Skeletal muscle tissue (tissue), 4 donors: Measurements from ENCODE around the gene NARS2. TPM values are rescaled to one million over a fixed set of nuclear protein-coding genes. Genes with fewer than 3 reads are reported as not detected.

Source experiments
- H3K27ac ChIP-seq: one replicate; pipeline ENCODE4 v1.7.0; 2013; ENCODE audit warnings: mild to moderate bottlenecking, low read depth, low read length, inconsistent platforms
- H3K27me3 ChIP-seq, 3 donors: one replicate each; pipeline ENCODE4 v1.7.0; 2013; ENCODE audit warnings: low read length in 3 of 3; ENCODE audit not compliant: control insufficient read depth in 3 of 3, insufficient read depth in 3 of 3
- H3K36me3 ChIP-seq, 3 donors: one replicate each; pipeline ENCODE4 v1.7.0; 2013; ENCODE audit warnings: low read length in 3 of 3; ENCODE audit not compliant: control insufficient read depth in 3 of 3, insufficient read depth in 3 of 3
- H3K4me1 ChIP-seq, 3 donors: one replicate each; pipeline ENCODE4 v1.7.0; 2013; ENCODE audit warnings: low read length in 3 of 3, mild to moderate bottlenecking in 3 of 3; ENCODE audit not compliant: control insufficient read depth in 3 of 3, insufficient read depth in 3 of 3
- H3K4me3 ChIP-seq, 3 donors: one replicate each; pipeline ENCODE4 v1.7.0; 2013; ENCODE audit warnings: low read length in 3 of 3
- H3K9ac ChIP-seq, 3 donors: one replicate each; pipeline ENCODE4 v1.7.0; 2013; ENCODE audit warnings: low read length in 3 of 3, mild to moderate bottlenecking in 3 of 3, moderate library complexity in 2 of 3, low read depth in 1 of 3
- H3K9me3 ChIP-seq, 3 donors: one replicate each; pipeline ENCODE4 v1.7.0; 2013; ENCODE audit warnings: low read length in 3 of 3; ENCODE audit not compliant: control insufficient read depth in 3 of 3
- total RNA-seq: library from RNA; depleted of rRNA; stranded (reverse); fragments of >200 nt; gene quantifications from one replicate; pipeline ENCODE4 v1.2.3, GENCODE V29; 2014
- donor health status: Osteomylitis.

The NARS2 gene
- total RNA-seq, 1 donor from 2014 or later = 17.2 TPM

DNA sequence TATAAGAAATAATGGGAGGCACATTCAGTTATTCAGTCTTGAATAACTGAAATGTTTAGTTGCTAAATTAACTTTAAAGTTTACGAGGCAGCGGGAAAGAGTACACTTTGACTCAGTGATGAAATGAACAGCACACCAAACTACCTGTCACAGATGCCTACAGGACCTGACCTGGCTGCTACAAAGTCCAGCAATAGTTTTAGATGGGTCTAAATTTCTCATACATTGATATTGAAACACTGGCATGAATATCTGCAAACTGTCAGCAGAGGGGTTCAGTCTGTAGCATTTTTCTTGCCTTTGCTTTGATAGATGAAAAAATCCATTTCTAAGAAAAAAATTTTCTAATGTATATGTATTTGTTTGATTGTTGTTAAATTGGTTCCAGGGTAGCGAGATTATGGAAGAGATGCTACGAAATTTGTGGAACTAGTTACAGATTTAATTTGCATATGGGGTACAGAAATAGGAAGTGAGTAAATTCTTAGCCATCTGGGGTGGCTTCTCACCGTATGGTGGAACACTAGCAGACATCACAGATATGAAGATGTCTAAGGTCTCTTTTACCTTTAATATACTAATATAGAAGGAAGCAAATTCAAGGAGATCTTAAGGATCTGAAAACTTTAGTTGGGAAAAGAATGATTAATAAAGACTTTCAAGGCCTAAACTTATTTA is 136.2 kb downstream of the NARS2 start:
- Histone ChIP-seq H3K4me1 (no peaks in the 10 kb centered on the region), H3K4me3 (no peak overlapping the region), H3K36me3 (peaks cover 2 to 7% (median 4%) of the 10 kb centered on the region in 3 donors), H3K9ac (no peak overlapping the region), H3K9me3 (no peaks in the 10 kb centered on the region), H3K27me3 (no peaks in the 10 kb centered on the region), H3K27ac (no peak overlapping the region)

DNA sequence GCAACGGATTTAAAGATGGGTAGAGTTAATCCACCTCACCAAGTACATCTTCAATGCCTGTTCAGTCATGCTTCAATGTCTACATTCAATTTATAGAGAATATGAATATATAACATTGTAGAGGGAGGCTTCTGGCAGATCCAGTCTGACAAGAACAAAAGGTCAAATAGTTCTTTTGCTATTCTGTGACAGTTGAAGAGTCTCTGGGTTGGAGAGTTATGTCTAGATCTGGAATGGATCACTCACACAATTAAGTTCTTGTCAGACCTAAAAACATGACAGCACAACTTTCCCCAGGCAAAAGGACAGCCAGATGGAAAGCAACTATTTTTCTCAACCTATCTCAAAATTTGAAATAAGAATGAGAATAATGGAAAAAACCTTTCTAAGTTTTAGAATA is 141.7 kb downstream of the NARS2 start:
- Histone ChIP-seq H3K9ac (no peak overlapping the region), H3K4me3 (no peak overlapping the region), H3K4me1 (no peaks in the 10 kb centered on the region), H3K27me3 (no peaks in the 10 kb centered on the region), H3K27ac (no peak overlapping the region), H3K36me3 (no peaks in the 10 kb centered on the region), H3K9me3 (no peaks in the 10 kb centered on the region)

DNA sequence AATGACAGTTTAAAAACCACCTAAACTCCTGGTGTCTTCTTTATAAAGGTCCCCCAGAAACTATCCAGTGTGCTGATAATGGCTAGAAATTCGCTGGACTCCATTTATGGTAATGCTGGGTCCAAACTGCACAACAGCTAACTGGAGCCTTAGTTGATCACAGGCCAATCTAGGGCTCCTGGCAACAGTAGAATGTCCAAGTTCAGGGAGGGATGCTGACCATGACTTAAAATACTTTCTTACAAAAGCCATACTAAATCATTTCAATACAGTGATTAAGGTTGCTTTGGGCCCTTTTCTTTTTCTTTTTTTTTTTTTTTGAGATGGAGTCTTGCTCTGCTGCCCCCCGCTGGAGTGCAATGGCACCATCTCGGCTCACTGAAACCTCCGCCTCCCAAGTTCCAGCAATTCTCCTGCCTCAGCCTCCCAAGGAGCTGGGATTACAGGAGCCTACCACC is 142.6 kb downstream of the NARS2 start:
- Histone ChIP-seq H3K9ac (no peak overlapping the region), H3K27me3 (no peaks in the 10 kb centered on the region), H3K4me1 (no peaks in the 10 kb centered on the region), H3K36me3 (no peaks in the 10 kb centered on the region), H3K27ac (no peak overlapping the region), H3K4me3 (no peak overlapping the region), H3K9me3 (no peaks in the 10 kb centered on the region)

- Histone ChIP-seq H3K4me3 (no peak overlapping the region), H3K9ac (no peak overlapping the region), H3K9me3 (no peaks in the 10 kb centered on the region), H3K4me1 (no peaks in the 10 kb centered on the region), H3K36me3 (no peaks in the 10 kb centered on the region), H3K27me3 (no peaks in the 10 kb centered on the region), H3K27ac (no peak overlapping the region)
These were observed 145.0 kb downstream of the NARS2 start for GRCh38 chr11:78429660-78430059.

- H3K9ac ChIP-seq = no peak overlapping the region
- no peak overlapping the region for H3K4me3 ChIP-seq
- H3K36me3 ChIP-seq = no peaks in the 10 kb centered on the region
- H3K4me1 ChIP-seq = no peaks in the 10 kb centered on the region
- H3K27ac ChIP-seq = no peak overlapping the region
- H3K9me3 ChIP-seq = no peaks in the 10 kb centered on the region
- H3K27me3 ChIP-seq = no peaks in the 10 kb centered on the region
These were observed 145.5 kb downstream of the NARS2 start for GRCh38 chr11:78429209-78429608.

DNA sequence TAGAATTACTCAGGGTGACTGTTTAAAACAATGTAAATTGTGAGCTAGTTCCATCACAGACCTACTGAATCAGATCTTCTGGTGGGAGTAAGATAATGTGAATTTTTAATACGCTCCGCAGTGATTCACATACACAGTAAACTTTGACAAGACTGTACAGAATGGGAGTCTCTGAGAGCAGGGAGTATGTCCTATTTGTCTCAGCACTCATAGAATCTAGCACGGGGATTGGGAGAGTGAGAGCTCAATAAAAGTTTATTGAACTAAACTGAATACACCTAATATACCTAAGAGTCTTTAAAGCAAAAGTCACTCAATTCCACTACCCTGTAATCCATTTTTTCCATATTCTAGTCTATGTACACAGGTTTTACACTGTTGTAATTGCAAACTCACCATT is 145.9 kb downstream of the NARS2 start:
- no peaks in the 10 kb centered on the region for H3K36me3 ChIP-seq
- H3K27me3 ChIP-seq = no peaks in the 10 kb centered on the region
- no peak overlapping the region for H3K9ac ChIP-seq
- no peak overlapping the region for H3K4me3 ChIP-seq
- no peaks in the 10 kb centered on the region for H3K9me3 ChIP-seq
- no peak overlapping the region for H3K27ac ChIP-seq
- H3K4me1 ChIP-seq = no peaks in the 10 kb centered on the region

- Histone ChIP-seq H3K9me3 (no peaks in the 10 kb centered on the region), H3K36me3 (no peaks in the 10 kb centered on the region), H3K4me3 (no peak overlapping the region), H3K9ac (no peak overlapping the region), H3K27me3 (no peaks in the 10 kb centered on the region), H3K4me1 (no peaks in the 10 kb centered on the region), H3K27ac (no peak overlapping the region)
These were observed 146.4 kb downstream of the NARS2 start for GRCh38 chr11:78428266-78428636.

DNA sequence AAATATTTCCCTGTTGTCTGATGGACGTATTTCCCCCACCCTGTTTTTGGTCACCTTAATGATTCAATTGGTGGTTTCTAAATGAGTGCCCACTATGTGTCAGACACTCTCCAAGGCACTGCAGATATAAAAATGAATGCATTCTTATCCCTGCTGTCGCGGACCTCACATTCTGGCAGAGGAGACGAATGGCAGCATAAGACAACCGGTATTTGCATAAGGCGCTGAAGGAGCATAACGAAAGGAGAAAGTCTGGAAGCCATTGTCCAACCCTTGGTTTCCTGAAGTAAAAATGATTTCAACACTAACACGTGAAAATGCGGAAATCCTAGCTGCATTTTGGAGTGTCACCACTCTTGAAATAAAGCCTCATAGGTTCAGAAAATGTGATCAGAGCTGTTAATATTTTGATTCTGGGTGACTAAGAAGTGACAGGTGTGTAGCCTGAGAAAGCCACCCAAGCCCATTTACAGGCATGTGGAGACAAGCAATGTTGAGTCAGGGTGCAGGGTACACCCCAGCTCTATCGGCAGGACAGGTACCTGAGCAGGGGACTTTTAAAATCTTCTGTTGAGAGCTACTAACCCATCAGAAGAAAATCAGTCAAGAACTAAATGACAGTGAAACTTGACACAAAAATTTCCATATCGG is 146.9 kb downstream of the NARS2 start:
- H3K9ac ChIP-seq = no peak overlapping the region
- H3K4me1 ChIP-seq = no peaks in the 10 kb centered on the region
- no peaks in the 10 kb centered on the region for H3K36me3 ChIP-seq
- no peaks in the 10 kb centered on the region for H3K9me3 ChIP-seq
- no peak overlapping the region for H3K4me3 ChIP-seq
- no peak overlapping the region for H3K27ac ChIP-seq
- H3K27me3 ChIP-seq = no peaks in the 10 kb centered on the region

- H3K9ac ChIP-seq = no peak overlapping the region
- H3K4me3 ChIP-seq = no peak overlapping the region
- no peaks in the 10 kb centered on the region for H3K36me3 ChIP-seq
- H3K27me3 ChIP-seq = no peaks in the 10 kb centered on the region
- H3K9me3 ChIP-seq = no peaks in the 10 kb centered on the region
- H3K27ac ChIP-seq = no peak overlapping the region
- no peaks in the 10 kb centered on the region for H3K4me1 ChIP-seq
These were observed 147.8 kb downstream of the NARS2 start for GRCh38 chr11:78426845-78427244.

DNA sequence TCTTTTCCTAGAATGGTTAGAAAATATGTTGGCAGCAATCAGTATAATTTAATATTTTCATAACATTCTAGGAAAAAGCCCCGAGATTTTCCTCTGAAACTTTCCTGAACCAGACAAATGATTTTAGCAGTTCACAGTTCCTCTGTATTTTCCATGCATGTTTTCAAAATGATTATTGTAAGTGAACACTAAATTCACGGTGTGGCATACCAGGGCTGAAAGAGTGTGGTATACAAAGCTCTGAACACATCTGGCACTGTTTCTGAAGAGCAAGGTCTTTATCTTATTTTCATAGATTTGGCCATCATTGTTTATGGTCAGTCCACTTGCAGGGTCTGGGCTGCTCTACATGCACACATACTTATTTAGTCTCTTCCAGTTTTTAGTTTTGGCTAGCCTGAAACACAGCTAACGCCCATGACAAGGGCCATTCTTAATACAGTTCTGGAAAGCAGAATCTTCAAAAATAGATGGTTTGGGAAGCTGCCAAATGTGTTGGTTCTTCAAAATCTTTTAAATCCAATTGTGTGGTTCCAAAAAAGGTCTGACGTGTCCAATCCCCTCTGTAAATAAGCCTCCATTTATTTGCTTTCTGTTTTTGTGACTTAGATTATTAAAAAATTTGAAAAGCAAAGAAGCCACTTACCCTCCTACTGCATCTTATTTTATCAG is 149.1 kb downstream of the NARS2 start:
- no peak overlapping the region for H3K9ac ChIP-seq
- no peak overlapping the region for H3K4me3 ChIP-seq
- peaks cover 2 to 5% (median 4%) of the 10 kb centered on the region in 3 donors for H3K4me1 ChIP-seq
- H3K27me3 ChIP-seq = peaks cover 0 to 3% (median 3%) of the 10 kb centered on the region in 3 donors
- no peaks in the 10 kb centered on the region for H3K9me3 ChIP-seq
- no peaks in the 10 kb centered on the region for H3K36me3 ChIP-seq
- peak overlapping the region; percentile 3 for H3K27ac ChIP-seq
